GM12875 (cell line): Measurements from ENCODE around the gene TIMP3.

Experiments used
- H3K4me3 ChIP-seq: one replicate; pipeline ENCODE4 v1.5.1; 2011; ENCODE audit warnings: low read depth, low read length, control low read depth
- CTCF ChIP-seq: IDR thresholded peaks from 2 replicates; pipeline ENCODE4 v1.5.1; 2011; ENCODE audit warnings: low read depth, mild to moderate bottlenecking, control low read depth, inconsistent platforms, low read length, moderate library complexity, borderline replicate concordance; ENCODE audit not compliant: insufficient read depth

Gene TIMP3

DNA sequence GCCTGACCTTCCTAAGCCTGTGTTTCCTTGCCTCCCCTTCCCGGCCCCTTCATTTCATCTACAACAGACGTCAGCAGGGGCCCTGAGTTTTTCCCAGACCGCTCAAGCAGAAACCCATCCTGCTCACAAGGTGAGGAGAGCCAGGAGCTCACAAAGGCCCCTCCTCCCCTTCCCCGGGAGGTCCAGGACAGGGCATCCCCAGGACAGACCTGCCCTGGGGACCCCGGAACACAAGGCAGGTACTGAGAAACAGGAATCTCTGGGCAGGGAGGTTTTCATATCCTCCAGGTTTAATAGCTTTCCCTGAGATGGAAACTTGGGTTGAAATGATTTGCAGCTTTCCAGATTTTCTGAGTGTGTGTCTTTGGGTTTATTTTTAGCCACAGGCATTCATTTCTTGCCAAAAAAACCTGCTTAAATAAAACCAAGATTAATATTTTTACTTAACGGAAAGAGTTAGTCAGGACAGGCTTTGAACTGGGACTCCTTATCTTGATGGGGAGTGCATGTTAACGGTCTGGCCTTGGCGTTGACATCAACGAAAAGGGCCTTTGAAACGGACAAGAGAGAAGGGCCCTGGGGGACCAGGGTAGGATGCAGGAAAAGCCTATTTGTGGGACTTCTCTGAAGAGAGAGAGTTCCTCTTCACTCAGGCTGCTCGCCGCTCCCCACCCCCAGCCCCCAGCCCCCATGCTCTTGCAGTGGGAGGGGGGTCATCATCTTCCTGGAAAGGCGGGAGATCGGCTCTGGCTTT is 38.5 kb downstream of the TIMP3 start:
- H3K4me3 ChIP-seq: no peak overlapping the region
- TF ChIP-seq CTCF: no peak

- no peak overlapping the region for H3K4me3 ChIP-seq
- no peak for TF ChIP-seq CTCF
These were observed 39.7 kb downstream of the TIMP3 start for GRCh38 chr22:32841175-32841574.

DNA sequence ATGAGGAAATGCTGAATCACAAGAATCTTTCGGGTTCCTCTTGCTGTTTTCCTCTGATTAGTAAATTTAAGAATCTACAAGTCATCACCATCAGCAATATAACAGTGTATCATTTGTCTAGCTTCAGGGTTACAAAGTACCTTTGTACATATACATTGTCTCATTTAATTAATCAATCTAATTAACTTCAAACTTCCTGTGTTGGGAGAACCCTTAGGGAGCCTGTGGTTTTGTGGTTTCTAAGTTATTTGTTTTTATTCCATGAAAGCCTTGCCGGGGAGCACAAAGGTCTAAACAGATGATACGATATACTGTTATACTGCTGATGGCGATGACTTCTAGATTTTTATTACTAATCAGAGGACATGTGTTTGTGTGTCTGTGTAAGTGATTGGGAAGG is 41.0 kb downstream of the TIMP3 start:
- H3K4me3 ChIP-seq: no peak overlapping the region
- TF ChIP-seq CTCF: no peak

DNA sequence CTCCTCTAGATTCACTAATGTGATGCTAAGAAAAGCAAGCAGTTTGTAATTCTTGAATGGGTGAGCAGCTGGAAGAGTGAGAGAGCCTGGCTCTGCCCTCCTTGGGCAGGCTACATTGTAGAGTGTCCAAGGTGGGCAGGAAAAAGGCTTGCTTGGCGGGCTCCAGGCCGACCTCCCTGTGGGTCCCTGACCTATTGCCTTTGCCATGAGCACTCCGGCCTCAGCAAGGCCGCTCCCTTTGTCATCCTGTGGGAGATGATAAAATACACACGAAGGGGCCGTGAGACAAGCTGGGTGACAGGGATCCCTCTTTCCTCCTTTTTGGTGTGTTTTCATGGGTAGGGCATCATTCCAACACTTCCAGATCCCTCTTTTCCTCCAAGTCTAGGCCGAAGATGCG is 41.8 kb downstream of the TIMP3 start:
- no peak for TF ChIP-seq CTCF
- no peak overlapping the region for H3K4me3 ChIP-seq

GRCh38 chr22:32844251-32844650 is 42.7 kb downstream of the TIMP3 start:
- no peak overlapping the region for H3K4me3 ChIP-seq
- TF ChIP-seq CTCF: no peak

GRCh38 chr22:32846780-32847491 is 45.4 kb downstream of the TIMP3 start:
- TF ChIP-seq CTCF: no peak
- H3K4me3 ChIP-seq: no peak overlapping the region

DNA sequence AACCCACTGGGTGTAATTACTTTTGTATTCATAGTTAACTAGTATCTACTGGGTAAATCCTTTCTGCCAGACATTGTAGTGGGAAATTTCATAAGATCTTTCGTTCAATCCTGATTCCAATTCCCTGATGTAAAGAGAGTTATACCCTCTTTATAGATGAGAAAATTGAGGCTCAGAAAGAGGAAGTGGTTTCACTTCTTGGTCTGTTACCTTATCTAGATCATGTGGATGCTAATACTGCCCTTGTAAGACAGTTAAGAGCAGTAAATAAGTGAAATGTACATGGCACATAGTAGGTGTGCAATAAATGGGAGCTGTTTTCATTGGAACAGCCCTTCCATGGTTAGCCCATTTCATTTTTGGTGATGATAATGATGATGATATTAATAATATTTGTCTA is 46.7 kb downstream of the TIMP3 start:
- no peak overlapping the region for H3K4me3 ChIP-seq
- no peak for TF ChIP-seq CTCF
